BLaER1 treated with 17β-estradiol and CSF1 and Interleukin-3, amounts not matched to agents 10 nM and 100 nM (cell line): ENCODE data around the gene EFCAB6.

Experiments
- H3K27ac ChIP-seq, 11 experiments: shearing (Covaris generic); formaldehyde crosslinking; 2 replicates each; pipeline ENCODE4 v1.8.1; 2022
- H3K27me3 ChIP-seq, 11 experiments: shearing (Covaris generic); formaldehyde crosslinking; 2 replicates each; pipeline ENCODE4 v1.8.1; 2022
- H3K36me3 ChIP-seq, 11 experiments: shearing (Covaris generic); formaldehyde crosslinking; 2 replicates each; pipeline ENCODE4 v1.8.1; 2022
- H3K4me1 ChIP-seq, 10 experiments: shearing (Covaris generic); formaldehyde crosslinking; 2 replicates each; pipeline ENCODE4 v1.8.1; 2022
- H3K4me2 ChIP-seq, 11 experiments: shearing (Covaris generic); formaldehyde crosslinking; 2 replicates each; pipeline ENCODE4 v1.8.1; 2022
- H3K4me3 ChIP-seq, 10 experiments: shearing (Covaris generic); formaldehyde crosslinking; 2 replicates each; pipeline ENCODE4 v1.8.1; 2022
- H3K9ac ChIP-seq, 11 experiments: shearing (Covaris generic); formaldehyde crosslinking; 2 replicates each; pipeline ENCODE4 v1.8.1; 2022
- H3K9me3 ChIP-seq, 11 experiments: shearing (Covaris generic); formaldehyde crosslinking; replicated peaks in 1 of 11; 2 replicates each; pipeline ENCODE4 v1.8.1; 2022
- H4K20me1 ChIP-seq, 11 experiments: shearing (Covaris generic); formaldehyde crosslinking; 2 replicates each; pipeline ENCODE4 v1.8.1; 2022
- Cebpa-rat ChIP-seq, 11 experiments: shearing (Covaris generic); IDR thresholded peaks; 2 replicates each; pipeline ENCODE4 v1.8.1; 2022

The EFCAB6 gene

GRCh38 chr22:43814264-43814663 is 2.2 kb upstream of the EFCAB6 start:
- Histone ChIP-seq H3K4me2 (no peak overlapping the region), H3K36me3 (no peaks in the 10 kb centered on the region), H3K27ac (no peak overlapping the region), H3K4me1 (peaks cover 14 to 21% (median 17%) of the 10 kb centered on the region in 10 experiments), H3K9ac (no peak overlapping the region), H4K20me1 (no peaks in the 10 kb centered on the region; a peak in 1 of 22 replicates), H3K9me3 (no peaks in the 10 kb centered on the region), H3K27me3 (no peaks in the 10 kb centered on the region), H3K4me3 (no peak overlapping the region)
- no peak for TF ChIP-seq Cebpa-rat (IDR thresholded peaks at IDR 0.05)

- Histone ChIP-seq H3K4me1 (peaks cover 14 to 21% (median 17%) of the 10 kb centered on the region in 10 experiments), H3K27ac (peak overlapping the region; percentile 81 to 90 (median 86); a peak in 21 of 22 replicates), H3K27me3 (no peaks in the 10 kb centered on the region), H3K4me2 (peak overlapping the region; percentile 87 to 98 (median 92)), H4K20me1 (no peaks in the 10 kb centered on the region), H3K9me3 (no peaks in the 10 kb centered on the region), H3K9ac (peak overlapping the region; percentile 80 to 91 (median 84)), H3K4me3 (peak overlapping the region; percentile 70 to 83 (median 76)), H3K36me3 (no peaks in the 10 kb centered on the region)
- TF ChIP-seq Cebpa-rat (IDR thresholded peaks at IDR 0.05), result no peak
These were observed 785 bp upstream of the EFCAB6 start for GRCh38 chr22:43812890-43813289.

GRCh38 chr22:43811777-43812148 is 342 bp downstream of the EFCAB6 start:
- Histone ChIP-seq H3K36me3 (no peaks in the 10 kb centered on the region), H4K20me1 (no peaks in the 10 kb centered on the region), H3K9ac (peak overlapping the region; percentile 80 to 91 (median 84)), H3K4me1 (peaks cover 14 to 21% (median 17%) of the 10 kb centered on the region in 10 experiments), H3K27me3 (no peaks in the 10 kb centered on the region), H3K9me3 (no peaks in the 10 kb centered on the region), H3K4me3 (peak overlapping the region; percentile 70 to 83 (median 76)), H3K27ac (peak overlapping the region; percentile 23 to 90 (median 86); a peak in 17 of 22 replicates), H3K4me2 (peak overlapping the region; percentile 87 to 98 (median 92))
- TF ChIP-seq Cebpa-rat (IDR thresholded peaks at IDR 0.05), result no peak

- H3K9ac ChIP-seq, result no peak overlapping the region
- H3K4me1 ChIP-seq, result peaks cover 4 to 20% (median 15%) of the 10 kb centered on the region in 10 experiments; a peak in 17 of 20 replicates
- H3K4me2 ChIP-seq, result peak overlapping the region in 8 of 11 experiments; percentile 7 to 61 (median 34); a peak in 12 of 22 replicates
- H3K4me3 ChIP-seq, result no peak overlapping the region
- H3K27ac ChIP-seq, result no peak overlapping the region
- H3K36me3 ChIP-seq, result no peaks in the 10 kb centered on the region
- H4K20me1 ChIP-seq, result no peaks in the 10 kb centered on the region
- no peaks in the 10 kb centered on the region for H3K27me3 ChIP-seq
- H3K9me3 ChIP-seq, result peaks cover 19 to 28% (median 23%) of the 10 kb centered on the region in 11 experiments
- TF ChIP-seq Cebpa-rat (IDR thresholded peaks at IDR 0.05), result no peak
These were observed 9.1 kb downstream of the EFCAB6 start for GRCh38 chr22:43802897-43803495.

GRCh38 chr22:43800970-43801369 is 11.1 kb downstream of the EFCAB6 start:
- Histone ChIP-seq H3K27ac (no peak overlapping the region), H3K27me3 (no peaks in the 10 kb centered on the region), H3K4me2 (no peak overlapping the region), H3K9ac (no peak overlapping the region), H4K20me1 (no peaks in the 10 kb centered on the region), H3K9me3 (peaks cover 19 to 28% (median 23%) of the 10 kb centered on the region in 11 experiments), H3K4me1 (peaks cover 4 to 20% (median 15%) of the 10 kb centered on the region in 10 experiments; a peak in 17 of 20 replicates), H3K4me3 (no peak overlapping the region), H3K36me3 (no peaks in the 10 kb centered on the region)
- no peak for TF ChIP-seq Cebpa-rat (IDR thresholded peaks at IDR 0.05)

- no peak for TF ChIP-seq Cebpa-rat (IDR thresholded peaks at IDR 0.05)
- Histone ChIP-seq H3K27ac (no peak overlapping the region), H3K4me2 (peak overlapping the region in 4 of 11 experiments; percentile 1 to 18 (median 8); a peak in 2 of 22 replicates), H4K20me1 (no peaks in the 10 kb centered on the region), H3K36me3 (no peaks in the 10 kb centered on the region), H3K27me3 (no peaks in the 10 kb centered on the region), H3K4me3 (no peak overlapping the region), H3K4me1 (peaks cover 4 to 20% (median 15%) of the 10 kb centered on the region in 10 experiments; a peak in 17 of 20 replicates), H3K9ac (no peak overlapping the region), H3K9me3 (peaks cover 19 to 28% (median 23%) of the 10 kb centered on the region in 11 experiments)
These were observed 13.6 kb downstream of the EFCAB6 start for GRCh38 chr22:43798492-43798891.

GRCh38 chr22:43796567-43796966 is 15.5 kb downstream of the EFCAB6 start:
- Histone ChIP-seq H3K4me2 (no peak overlapping the region), H3K9me3 (peaks cover 17 to 21% (median 19%) of the 10 kb centered on the region in 11 experiments), H3K4me3 (no peak overlapping the region), H3K36me3 (no peaks in the 10 kb centered on the region), H3K27me3 (no peaks in the 10 kb centered on the region), H3K4me1 (peaks cover 0 to 10% (median 7%) of the 10 kb centered on the region in 10 experiments; a peak in 11 of 20 replicates), H3K9ac (no peak overlapping the region), H3K27ac (no peak overlapping the region), H4K20me1 (no peaks in the 10 kb centered on the region)
- TF ChIP-seq Cebpa-rat (IDR thresholded peaks at IDR 0.05), result no peak

GRCh38 chr22:43795320-43795719 is 16.8 kb downstream of the EFCAB6 start:
- H4K20me1 ChIP-seq, result no peaks in the 10 kb centered on the region
- peaks cover 6 to 9% (median 8%) of the 10 kb centered on the region in 11 experiments; a peak in 20 of 22 replicates for H3K9me3 ChIP-seq
- H3K4me2 ChIP-seq, result no peak overlapping the region
- H3K27ac ChIP-seq, result no peak overlapping the region
- no peak overlapping the region for H3K9ac ChIP-seq
- H3K36me3 ChIP-seq, result no peaks in the 10 kb centered on the region
- H3K4me3 ChIP-seq, result no peak overlapping the region
- H3K27me3 ChIP-seq, result no peaks in the 10 kb centered on the region
- H3K4me1 ChIP-seq, result peaks cover 0 to 10% (median 7%) of the 10 kb centered on the region in 10 experiments; a peak in 11 of 20 replicates
- no peak for TF ChIP-seq Cebpa-rat (IDR thresholded peaks at IDR 0.05)

GRCh38 chr22:43792905-43793304 is 19.2 kb downstream of the EFCAB6 start:
- H3K27me3 ChIP-seq, result no peaks in the 10 kb centered on the region
- no peaks in the 10 kb centered on the region for H3K9me3 ChIP-seq
- no peak overlapping the region for H3K9ac ChIP-seq
- no peak overlapping the region for H3K4me3 ChIP-seq
- 0 out of 20 replicates have a peak, but pooled peaks cover 0 to under 1% (median 0%) of the 10 kb centered on the region in 10 experiments for H3K4me1 ChIP-seq
- no peaks in the 10 kb centered on the region for H3K36me3 ChIP-seq
- H3K4me2 ChIP-seq, result no peak overlapping the region
- H3K27ac ChIP-seq, result no peak overlapping the region
- no peaks in the 10 kb centered on the region for H4K20me1 ChIP-seq
- no peak for TF ChIP-seq Cebpa-rat (IDR thresholded peaks at IDR 0.05)

- Histone ChIP-seq H4K20me1 (no peaks in the 10 kb centered on the region), H3K27me3 (no peaks in the 10 kb centered on the region), H3K9ac (no peak overlapping the region), H3K27ac (no peak overlapping the region), H3K36me3 (no peaks in the 10 kb centered on the region), H3K4me1 (no peaks in the 10 kb centered on the region), H3K9me3 (no peaks in the 10 kb centered on the region), H3K4me2 (no peak overlapping the region), H3K4me3 (no peak overlapping the region)
- no peak for TF ChIP-seq Cebpa-rat (IDR thresholded peaks at IDR 0.05)
These were observed 22.7 kb downstream of the EFCAB6 start for GRCh38 chr22:43789452-43789851.
